CD14-positive monocyte (primary cell): ENCODE data around the gene GPA33. TPM values are rescaled to one million over a fixed set of nuclear protein-coding genes. Genes with fewer than 3 reads are reported as not detected.

Experiments
- DNase-seq, 3 donors: peaks; one replicate each; pipeline ENCODE4 v3.0.0-alpha.2; 2011 to 2022
- H2AFZ ChIP-seq: 2 replicates; pipeline ENCODE4 v1.6.0; 2012; ENCODE audit warnings: mild to moderate bottlenecking, low read depth, low read length, inconsistent platforms; ENCODE audit not compliant: insufficient read depth, poor library complexity, severe bottlenecking
- H3K27ac ChIP-seq, 2 donors: 1 replicate in 1 of 2; 2 replicates in 1 of 2; pipeline ENCODE4 v1.5.1; 2012 to 2013; ENCODE audit warnings: low read length in 2 of 2, control low read depth in 1 of 2, inconsistent platforms in 1 of 2, low read depth in 1 of 2, mild to moderate bottlenecking in 1 of 2
- H3K27me3 ChIP-seq, 2 donors: one replicate each; pipeline versions ENCODE4 v1.6.0 to v1.6.1; 2011 to 2013; ENCODE audit warnings: low read length in 2 of 2; ENCODE audit not compliant: control insufficient read depth in 2 of 2, insufficient read depth in 2 of 2
- H3K36me3 ChIP-seq, 2 donors: replicated peaks in 1 of 2; 1 replicate in 1 of 2; 2 replicates in 1 of 2; pipeline versions ENCODE4 v1.5.1 to v1.6.1; 2012 to 2013; ENCODE audit warnings: low read length in 2 of 2, control low read depth in 1 of 2, inconsistent platforms in 1 of 2, mild to moderate bottlenecking in 1 of 2; ENCODE audit not compliant: insufficient read depth in 2 of 2, control insufficient read depth in 1 of 2
- H3K4me1 ChIP-seq, 2 donors: 1 replicate in 1 of 2; 2 replicates in 1 of 2; pipeline versions ENCODE4 v1.5.1 to v1.6.1; 2012 to 2013; ENCODE audit warnings: low read length in 2 of 2, control low read depth in 1 of 2, inconsistent platforms in 1 of 2, mild to moderate bottlenecking in 1 of 2, moderate library complexity in 1 of 2; ENCODE audit not compliant: insufficient read depth in 2 of 2, control insufficient read depth in 1 of 2
- H3K4me2 ChIP-seq: replicated peaks from 2 replicates; pipeline ENCODE3; 2012; ENCODE audit warnings: low read length, moderate library complexity, mild to moderate bottlenecking; ENCODE audit not compliant: poor library complexity, severe bottlenecking; ENCODE audit errors: extremely low read depth
- H3K4me3 ChIP-seq, 3 experiments: fragments of 200-600 bp in 1 of 3; sonication (generic) in 1 of 3; replicated peaks in 1 of 3; 1 replicate in 2 of 3; 2 replicates in 1 of 3; pipeline ENCODE4 v1.5.1; 2011 to 2013; ENCODE audit warnings: low read length in 3 of 3, mild to moderate bottlenecking in 3 of 3, control low read depth in 2 of 3, low read depth in 2 of 3, inconsistent platforms in 1 of 3, moderate library complexity in 1 of 3
- H3K79me2 ChIP-seq: 2 replicates; pipeline ENCODE4 v1.6.0; 2012; ENCODE audit warnings: mild to moderate bottlenecking, control low read depth, inconsistent platforms, low read length, moderate library complexity; ENCODE audit not compliant: insufficient read depth
- H3K9ac ChIP-seq: 2 replicates; pipeline ENCODE4 v1.6.0; 2017; ENCODE audit warnings: low read length, mild to moderate bottlenecking; ENCODE audit not compliant: insufficient read depth, poor library complexity, severe bottlenecking
- H3K9me3 ChIP-seq, 2 donors: replicated peaks in 1 of 2; 1 replicate in 1 of 2; 2 replicates in 1 of 2; pipeline versions ENCODE4 v1.5.1 to v1.6.1; 2012 to 2013; ENCODE audit warnings: low read length in 2 of 2, control low read depth in 1 of 2; ENCODE audit not compliant: control insufficient read depth in 1 of 2, insufficient read depth in 1 of 2
- H4K20me1 ChIP-seq: 2 replicates; pipeline ENCODE4 v1.6.0; 2012; ENCODE audit warnings: mild to moderate bottlenecking, low read length, control low read depth, moderate library complexity; ENCODE audit not compliant: insufficient read depth
- H3K27ac Mint-ChIP-seq, 7 donors: one replicate each; pipeline ENCODE4 v1.8.0; 2020; ENCODE audit warnings: mild to moderate bottlenecking in 7 of 7, mixed read lengths in 7 of 7, moderate library complexity in 6 of 7, inconsistent platforms in 2 of 7
- H3K27me3 Mint-ChIP-seq, 3 donors: one replicate each; pipeline ENCODE4 v1.8.0; 2021 to 2022; ENCODE audit warnings: low read depth in 3 of 3, mild to moderate bottlenecking in 3 of 3, mixed read lengths in 3 of 3, moderate library complexity in 3 of 3, inconsistent platforms in 1 of 3
- H3K36me3 Mint-ChIP-seq, 2 donors: one replicate each; pipeline ENCODE4 v1.8.0; 2020; ENCODE audit warnings: mixed read lengths in 2 of 2, inconsistent platforms in 1 of 2, mild to moderate bottlenecking in 1 of 2
- H3K4me1 Mint-ChIP-seq: one replicate; pipeline ENCODE4 v1.8.0; 2020; ENCODE audit warnings: mild to moderate bottlenecking, mixed read lengths
- H3K4me3 Mint-ChIP-seq, 2 donors: one replicate each; pipeline ENCODE4 v1.8.0; 2020; ENCODE audit warnings: mild to moderate bottlenecking in 2 of 2, mixed read lengths in 2 of 2, moderate library complexity in 1 of 2
- H3K9me3 Mint-ChIP-seq, 7 donors: one replicate each; pipeline ENCODE4 v1.8.0; 2020 to 2022; ENCODE audit warnings: mixed read lengths in 7 of 7, mild to moderate bottlenecking in 6 of 7, moderate library complexity in 6 of 7, inconsistent platforms in 2 of 7
- WGBS: methylation state at CpG from one replicate; pipeline ENCODE4 v1.1.5; 2013; ENCODE audit warnings: missing lambda C conversion rate; ENCODE audit not compliant: insufficient coverage; 5-methylcytosine and 5-hydroxymethylcytosine counted together
- intact Hi-C, 2 donors: fragments of 100-400 bp; cut with micrococcal nuclease; formaldehyde crosslinking; loops; one replicate each; pipeline versions ENCODE4 v1.15.0 to v1.15.1; 2023
- polyA plus RNA-seq, 3 donors: library from polyadenylated mRNA; depleted of rRNA in 1 of 3; unstranded in 2 of 3; stranded (reverse) in 1 of 3; fragments of 300-500 nt in 2 of 3; fragments of >200 nt in 1 of 3; fragmentation: Illumina TruSeq in 2 of 3; gene quantifications; 1 replicate in 2 of 3; 2 replicates in 1 of 3; pipeline ENCODE4 v1.2.3, GENCODE V29; 2012 to 2021
- TF ChIP-seq, protein P1 (sequence below): fragments of 200-600 bp; IDR thresholded peaks from one replicate; pipeline ENCODE4 v1.8.0; 2022; ENCODE audit warnings: antibody characterized with exemption, mild to moderate bottlenecking

The GPA33 gene
- polyA plus RNA-seq, 3 donors: 0.84 to 1.8 (median 1.8) TPM

DNA sequence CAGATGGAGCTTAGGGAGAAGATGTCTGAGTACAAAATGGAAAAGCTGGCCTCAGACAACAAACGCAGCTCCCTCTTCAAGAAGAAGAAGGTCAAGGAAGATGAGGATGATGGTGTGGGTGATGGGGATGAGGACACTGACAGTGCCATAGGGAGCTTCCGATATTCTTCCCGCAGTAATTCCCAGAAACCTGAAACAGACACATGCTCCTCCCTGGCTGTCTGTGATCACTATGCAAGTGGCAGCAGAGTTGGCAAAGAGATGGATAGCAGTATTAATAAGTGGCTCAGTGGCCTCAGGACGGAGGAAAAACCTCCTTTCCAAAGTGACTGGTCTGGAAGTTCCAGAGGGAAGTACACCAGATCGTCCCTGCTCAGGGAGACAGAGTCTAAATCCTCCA, 37.5 kb upstream of the GPA33 start:
- Mint-ChIP-seq H3K9me3 (peaks cover 0 to 2% (median 0%) of the 10 kb centered on the region in 7 donors), H3K4me1 (no peaks in the 10 kb centered on the region), H3K36me3 (no peaks in the 10 kb centered on the region), H3K4me3 (no peak overlapping the region), H3K27me3 (peaks cover 0 to 5% (median 4%) of the 10 kb centered on the region in 3 donors), H3K27ac (no peak overlapping the region)
- Histone ChIP-seq H3K27me3 (no peaks in the 10 kb centered on the region), H3K4me1 (no peaks in the 10 kb centered on the region), H3K27ac (no peak overlapping the region), H4K20me1 (no peaks in the 10 kb centered on the region), H3K36me3 (no peaks in the 10 kb centered on the region), H3K79me2 (no peaks in the 10 kb centered on the region), H3K9ac (no peak overlapping the region), H3K4me3 (no peak overlapping the region), H2AFZ (no peak overlapping the region), H3K4me2 (no peak overlapping the region), H3K9me3 (no peaks in the 10 kb centered on the region)
- DNase-seq: no peak
- 80% methylated on average over 3 of the region's 5 CpGs for WGBS
- intact Hi-C loops: no loop called here
- TF ChIP-seq, protein P1, sequence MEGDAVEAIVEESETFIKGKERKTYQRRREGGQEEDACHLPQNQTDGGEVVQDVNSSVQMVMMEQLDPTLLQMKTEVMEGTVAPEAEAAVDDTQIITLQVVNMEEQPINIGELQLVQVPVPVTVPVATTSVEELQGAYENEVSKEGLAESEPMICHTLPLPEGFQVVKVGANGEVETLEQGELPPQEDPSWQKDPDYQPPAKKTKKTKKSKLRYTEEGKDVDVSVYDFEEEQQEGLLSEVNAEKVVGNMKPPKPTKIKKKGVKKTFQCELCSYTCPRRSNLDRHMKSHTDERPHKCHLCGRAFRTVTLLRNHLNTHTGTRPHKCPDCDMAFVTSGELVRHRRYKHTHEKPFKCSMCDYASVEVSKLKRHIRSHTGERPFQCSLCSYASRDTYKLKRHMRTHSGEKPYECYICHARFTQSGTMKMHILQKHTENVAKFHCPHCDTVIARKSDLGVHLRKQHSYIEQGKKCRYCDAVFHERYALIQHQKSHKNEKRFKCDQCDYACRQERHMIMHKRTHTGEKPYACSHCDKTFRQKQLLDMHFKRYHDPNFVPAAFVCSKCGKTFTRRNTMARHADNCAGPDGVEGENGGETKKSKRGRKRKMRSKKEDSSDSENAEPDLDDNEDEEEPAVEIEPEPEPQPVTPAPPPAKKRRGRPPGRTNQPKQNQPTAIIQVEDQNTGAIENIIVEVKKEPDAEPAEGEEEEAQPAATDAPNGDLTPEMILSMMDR: no peak

DNA sequence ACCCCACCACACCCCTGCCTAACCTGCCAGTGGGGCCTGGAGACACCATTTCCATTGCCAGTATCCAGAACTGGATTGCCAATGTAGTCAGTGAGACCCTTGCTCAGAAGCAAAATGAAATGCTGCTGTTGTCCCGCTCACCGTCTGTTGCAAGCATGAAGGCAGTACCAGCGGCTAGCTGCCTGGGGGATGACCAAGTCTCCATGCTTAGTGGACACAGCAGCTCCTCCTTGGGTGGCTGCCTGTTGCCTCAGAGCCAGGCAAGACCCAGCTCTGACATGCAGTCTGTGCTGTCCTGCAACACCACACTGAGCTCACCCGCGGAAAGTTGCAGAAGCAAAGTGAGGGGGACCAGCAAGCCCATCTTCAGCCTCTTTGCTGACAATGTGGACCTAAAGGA, 37.1 kb upstream of the GPA33 start:
- Mint-ChIP-seq H3K27ac (peak overlapping the region in 2 of 7 donors; percentile 11 to 33), H3K9me3 (peaks cover 0 to 2% (median 0%) of the 10 kb centered on the region in 7 donors), H3K36me3 (no peaks in the 10 kb centered on the region), H3K4me1 (no peaks in the 10 kb centered on the region), H3K4me3 (no peak overlapping the region), H3K27me3 (peaks cover 0 to 4% (median 3%) of the 10 kb centered on the region in 3 donors)
- H3K27me3 ChIP-seq: no peaks in the 10 kb centered on the region
- no peaks in the 10 kb centered on the region for H4K20me1 ChIP-seq
- H2AFZ ChIP-seq: no peak overlapping the region
- TF ChIP-seq, protein P1: no peak
- H3K9me3 ChIP-seq: no peaks in the 10 kb centered on the region
- no peak overlapping the region for H3K27ac ChIP-seq
- no peaks in the 10 kb centered on the region for H3K79me2 ChIP-seq
- intact Hi-C loops: no loop called here
- DNase-seq: no peak
- no peak overlapping the region for H3K4me2 ChIP-seq
- 97% methylated on average over 5 of the region's 5 CpGs for whole genome bisulfite sequencing
- H3K4me3 ChIP-seq: no peak overlapping the region
- H3K9ac ChIP-seq: no peak overlapping the region
- H3K4me1 ChIP-seq: no peaks in the 10 kb centered on the region
- no peaks in the 10 kb centered on the region for H3K36me3 ChIP-seq
